Measurements from ENCODE around the gene LAPTM5. TPM values are rescaled to one million over a fixed set of nuclear protein-coding genes. Genes with fewer than 3 reads are reported as not detected.

LAPTM5 gene
- total RNA-seq, 1 experiment from 2014 or later = not detected

GRCh38 chr1:30758785-30759380, 1.3 kb upstream of the LAPTM5 start:
- DNase-seq (ENCODE audit: extremely low read depth, low read depth) = no peak

GRCh38 chr1:30758121-30758688, 631 bp upstream of the LAPTM5 start:
- no peak for DNase-seq (ENCODE audit: extremely low read depth, low read depth)

GRCh38 chr1:30756545-30757351, 826 bp downstream of the LAPTM5 start:
- DNase-seq (ENCODE audit: extremely low read depth, low read depth) = no peak

- DNase-seq (ENCODE audit: extremely low read depth, low read depth) = no peak
Measured at GRCh38 chr1:30756206-30756544, 1.4 kb downstream of the LAPTM5 start.

GRCh38 chr1:30755746-30756145, 1.8 kb downstream of the LAPTM5 start:
- DNase-seq (ENCODE audit: extremely low read depth, low read depth) = no peak

GRCh38 chr1:30755334-30755733, 2.2 kb downstream of the LAPTM5 start:
- DNase-seq (ENCODE audit: extremely low read depth, low read depth) = no peak

GRCh38 chr1:30754684-30755171, 2.8 kb downstream of the LAPTM5 start:
- no peak for DNase-seq (ENCODE audit: extremely low read depth, low read depth)

- no peak for DNase-seq (ENCODE audit: extremely low read depth, low read depth)
Measured at GRCh38 chr1:30753660-30754123, 3.9 kb downstream of the LAPTM5 start.

GRCh38 chr1:30753118-30753517, 4.5 kb downstream of the LAPTM5 start:
- DNase-seq (ENCODE audit: extremely low read depth, low read depth) = no peak

GRCh38 chr1:30752651-30752908, 5.0 kb downstream of the LAPTM5 start:
- DNase-seq (ENCODE audit: extremely low read depth, low read depth) = no peak

GRCh38 chr1:30751830-30752650, 5.5 kb downstream of the LAPTM5 start:
- DNase-seq (ENCODE audit: extremely low read depth, low read depth) = no peak

GRCh38 chr1:30750731-30751291, 6.8 kb downstream of the LAPTM5 start:
- no peak for DNase-seq (ENCODE audit: extremely low read depth, low read depth)

- DNase-seq (ENCODE audit: extremely low read depth, low read depth) = no peak
Measured at GRCh38 chr1:30749691-30750583, 7.6 kb downstream of the LAPTM5 start.

- DNase-seq (ENCODE audit: extremely low read depth, low read depth) = no peak
Measured at GRCh38 chr1:30748699-30749401, 8.7 kb downstream of the LAPTM5 start.

GRCh38 chr1:30748098-30748698, 9.4 kb downstream of the LAPTM5 start:
- DNase-seq (ENCODE audit: extremely low read depth, low read depth) = no peak

- no peak for DNase-seq (ENCODE audit: extremely low read depth, low read depth)
Measured at GRCh38 chr1:30747033-30748008, 10.3 kb downstream of the LAPTM5 start.

- DNase-seq (ENCODE audit: extremely low read depth, low read depth) = no peak
Measured at GRCh38 chr1:30746212-30747032, 11.2 kb downstream of the LAPTM5 start.

Measured in NCI-H460 (cell line).